GM12878 (cell line): ENCODE results near the gene USP35. TPM values are rescaled to one million over a fixed set of nuclear protein-coding genes. Genes with fewer than 3 reads are reported as not detected.

Experiments used
- ATAC-seq: fragments of 200-7000 bp; cut with Tn5 transposase; 3 replicates; pipeline ENCODE4 v1.9.1; 2020; ENCODE audit warnings: mild to moderate bottlenecking, moderate library complexity
- BruUV-seq: library from RNA; stranded (reverse); fragments of 400-500 nt; replicated peaks from 2 replicates; lab custom pipeline; 2021; lab: Mats Ljungman, UMichigan
- CTCF ChIA-PET: fragments of 300-600 bp; sonication (Branson Sonifier 250); formaldehyde crosslinking; extraction: SDS; loops from one replicate; lab custom pipeline; 2021; ENCODE audit warnings: inconsistent platforms; lab: Yijun Ruan, JAX
- POLR2A ChIA-PET: fragments of 350-600 bp; formaldehyde crosslinking; extraction: SDS; loops from one replicate; lab custom pipeline; 2021; ENCODE audit warnings: inconsistent platforms; lab: Charles Lee
- RAD21 ChIA-PET: fragments of 300-600 bp; sonication (Branson Sonifier 250); formaldehyde crosslinking; loops from one replicate; lab custom pipeline; 2023; ENCODE audit warnings: antibody characterized with exemption; ENCODE audit not compliant: unreplicated experiment; lab: Charles Lee
- SMC1A ChIA-PET: fragments of 300-600 bp; sonication (Branson Sonifier 250); formaldehyde crosslinking; loops from one replicate; lab custom pipeline; 2023; ENCODE audit not compliant: unreplicated experiment, uncharacterized antibody; lab: Charles Lee
- DNase-seq: peaks from one replicate; pipeline ENCODE4 v3.0.0-alpha.2; 2011; ENCODE audit warnings: low read depth, low spot score
- FAIRE-seq: peaks from 3 replicates; lab custom pipeline; 2011; peaks lifted over from hg19 to GRCh38; lab: Jason Lieb, UNC
- H2AFZ ChIP-seq: 2 replicates; pipeline ENCODE4 v1.6.0; 2011; ENCODE audit warnings: low read depth, low read length, control low read depth; ENCODE audit not compliant: control insufficient read depth
- H3K27ac ChIP-seq: 2 replicates; pipeline ENCODE4 v1.5.1; 2011; ENCODE audit warnings: control low read depth; ENCODE audit not compliant: control insufficient read depth, insufficient read depth
- H3K27me3 ChIP-seq, 2 experiments: replicated peaks in 1 of 2; 2 replicates each; pipeline versions ENCODE4 v1.6.0 to v1.6.1; 2011; ENCODE audit warnings: low read length in 1 of 2; ENCODE audit not compliant: control insufficient read depth in 2 of 2, insufficient read depth in 2 of 2
- H3K36me3 ChIP-seq, 2 experiments: 2 replicates each; pipeline ENCODE4 v1.5.1; 2011; ENCODE audit warnings: low read length in 1 of 2; ENCODE audit not compliant: control insufficient read depth in 2 of 2, insufficient read depth in 2 of 2
- H3K4me1 ChIP-seq: 2 replicates; pipeline ENCODE4 v1.6.1; 2011; ENCODE audit warnings: mild to moderate bottlenecking, low read length, moderate library complexity, mixed read lengths; ENCODE audit not compliant: control insufficient read depth, insufficient read depth
- H3K4me2 ChIP-seq: 2 replicates; pipeline ENCODE4 v1.6.0; 2011; ENCODE audit warnings: control low read depth; ENCODE audit not compliant: control insufficient read depth, insufficient read depth
- H3K4me3 ChIP-seq: fragments of 200-600 bp; sonication (generic); 2 replicates; pipeline ENCODE4 v1.5.1; 2016
- H3K79me2 ChIP-seq: 2 replicates; pipeline ENCODE4 v1.6.0; 2011; ENCODE audit warnings: low read length; ENCODE audit not compliant: control insufficient read depth, insufficient read depth
- H3K9ac ChIP-seq: 2 replicates; pipeline ENCODE4 v1.8.0; 2011; ENCODE audit warnings: low read length, control low read depth, mixed read lengths; ENCODE audit not compliant: control insufficient read depth, insufficient read depth
- H3K9me3 ChIP-seq: replicated peaks from 3 replicates; pipeline ENCODE4 v1.5.1; 2011; ENCODE audit warnings: mild to moderate bottlenecking, low read length; ENCODE audit not compliant: control insufficient read depth, insufficient read depth
- H4K20me1 ChIP-seq: 2 replicates; pipeline ENCODE4 v1.6.0; 2011; ENCODE audit not compliant: control insufficient read depth, insufficient read depth
- WGBS: methylation state at CpG from one replicate; pipeline ENCODE4 v1.1.6; 2016; ENCODE audit warnings: low lambda C conversion rate; ENCODE audit not compliant: insufficient replicate concordance, insufficient coverage; ENCODE audit errors: missing lambda C conversion rate; 5-methylcytosine and 5-hydroxymethylcytosine counted together
- in situ Hi-C: fragments of 300-500 bp; cut with MboI; formaldehyde crosslinking; loops from 9 replicates; pipeline ENCODE4 v1.14.3; 2018; ENCODE audit warnings: mixed read lengths
- intact Hi-C: fragments of 100-400 bp; cut with micrococcal nuclease; formaldehyde crosslinking; loops from one replicate; pipeline ENCODE4 v1.14.2; 2022; ENCODE audit not compliant: unreplicated experiment
- polyA plus RNA-seq, 11 experiments: library from polyadenylated mRNA; depleted of rRNA in 4 of 11; unstranded in 6 of 11; stranded (reverse) in 5 of 11; fragments of >200 nt; fragmentation: Nextera tagmentation in 4 of 11; fragmentation: Illumina TruSeq in 1 of 11; extraction: Ambion mirVana in 4 of 11; extraction: Trizol in 1 of 11; gene quantifications; 1 replicate in 1 of 11; 2 replicates in 10 of 11; pipeline versions ENCODE4 v1.2.1 to v1.2.3, GENCODE V29; 2011 to 2016; ENCODE audit warnings: inconsistent platforms in 2 of 11, missing spikeins in 2 of 11, low read depth in 1 of 11
- total RNA-seq, 4 experiments: library from RNA; depleted of rRNA in 3 of 4; stranded (reverse); fragments of >200 nt in 3 of 4; fragmentation: Illumina TruSeq in 1 of 4; extraction: Trizol in 1 of 4; gene quantifications; 2 replicates each; pipeline versions ENCODE4 v1.2.1 to v1.2.3, GENCODE V29; 2013 to 2021
- TF ChIP-seq, protein P1 (sequence below): fragments of 450-650 bp; IDR thresholded peaks from 2 replicates; pipeline ENCODE4 v1.6.1; 2017; ENCODE audit warnings: mild to moderate bottlenecking, moderate library complexity
- TF ChIP-seq, protein P2 (sequence below): fragments of 450-650 bp; IDR thresholded peaks from 2 replicates; pipeline ENCODE4 v1.6.1; 2016; ENCODE audit warnings: mild to moderate bottlenecking

USP35 gene
- total and polyA plus RNA-seq, 10 of the 15 experiments (the other 5 are each of a cell fraction or from before 2014, with no cell fraction given): 0.13 to 6.4 (median 3.1) TPM; not detected in 1

DNA sequence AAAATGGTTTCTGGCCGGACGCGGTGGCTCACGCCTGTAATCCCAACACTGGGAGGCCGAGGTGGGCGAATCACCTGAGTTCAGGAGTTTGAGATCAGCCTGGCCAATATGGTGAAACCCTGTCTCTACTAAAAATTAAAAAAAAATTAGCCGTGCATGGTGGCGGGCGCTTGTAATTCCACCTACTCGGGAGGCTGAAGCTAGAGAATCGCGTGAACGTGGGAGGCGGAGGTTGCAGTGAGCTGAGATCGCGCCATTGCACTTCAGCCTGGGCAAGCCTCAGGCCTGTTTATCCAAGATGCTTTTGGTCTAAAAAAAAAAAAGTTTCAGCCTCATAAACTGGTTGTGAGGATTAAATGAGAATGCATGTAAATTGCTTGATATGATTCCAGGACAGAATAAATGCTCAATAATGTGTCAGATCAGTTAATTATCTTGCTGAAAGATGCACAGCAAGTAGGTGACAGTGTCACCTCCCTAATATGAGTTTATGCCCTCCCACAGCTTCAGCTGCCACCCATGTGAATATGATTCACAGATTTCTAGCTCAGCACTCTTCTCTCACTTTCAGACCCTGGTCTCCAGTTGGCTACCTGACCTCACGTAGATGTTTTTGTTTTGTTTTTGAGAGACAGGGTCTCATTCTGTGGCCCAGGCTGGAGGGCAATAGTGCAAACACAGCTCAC lies 48.2 kb upstream of the USP35 start:
- ChIA-PET SMC1A (interaction anchor here (1.0 to 3.8 kb wide), 5 partner anchors 10 to 392 kb away, joined by 3 to 21 read pairs (median 6); partner anchors contain the start of genes KCTD21, NDUFC2 and USP35), POLR2A (interaction anchor here (1.7 to 2.2 kb wide), 3 partner anchors 45 to 61 kb away, joined by 3 to 8 read pairs (median 7); partner anchors contain the start of genes KCTD21, NDUFC2 and USP35), RAD21 (interaction anchor here (0.6 to 1.9 kb wide), 3 partner anchors 48 to 62 kb away, joined by 3 to 8 read pairs (median 5); partner anchors contain the start of genes KCTD21, NDUFC2 and USP35), CTCF (interaction anchor here (0.7 to 1.9 kb wide), 4 partner anchors 9 to 424 kb away, joined by 3 to 6 read pairs (median 3); no protein-coding TSS in a partner anchor)
- DNase-seq (no peak), ATAC-seq (no peak), FAIRE-seq (no peak)
- Histone ChIP-seq H3K79me2 (peaks cover 31% of the 10 kb centered on the region), H3K36me3 (peaks cover 0 to 4% of the 10 kb centered on the region in 2 experiments; a peak in 1 of 4 replicates), H3K4me2 (peak overlapping the region; percentile 75), H3K4me1 (peaks cover 11% of the 10 kb centered on the region), H2AFZ (no peak overlapping the region), H3K27me3 (no peaks in the 10 kb centered on the region), H3K9ac (peak overlapping the region; percentile 79), H4K20me1 (no peaks in the 10 kb centered on the region), H3K27ac (no peak overlapping the region), H3K9me3 (no peaks in the 10 kb centered on the region; the same call in 2 of the 3 replicates), H3K4me3 (peak overlapping the region; percentile 31; the same call in 1 of the 2 replicates)
- WGBS: 88% methylated on average over 17 of the region's 17 CpGs
- in situ Hi-C loops (no loop called here), intact Hi-C loops (no loop called here)
- TF ChIP-seq, protein P1, sequence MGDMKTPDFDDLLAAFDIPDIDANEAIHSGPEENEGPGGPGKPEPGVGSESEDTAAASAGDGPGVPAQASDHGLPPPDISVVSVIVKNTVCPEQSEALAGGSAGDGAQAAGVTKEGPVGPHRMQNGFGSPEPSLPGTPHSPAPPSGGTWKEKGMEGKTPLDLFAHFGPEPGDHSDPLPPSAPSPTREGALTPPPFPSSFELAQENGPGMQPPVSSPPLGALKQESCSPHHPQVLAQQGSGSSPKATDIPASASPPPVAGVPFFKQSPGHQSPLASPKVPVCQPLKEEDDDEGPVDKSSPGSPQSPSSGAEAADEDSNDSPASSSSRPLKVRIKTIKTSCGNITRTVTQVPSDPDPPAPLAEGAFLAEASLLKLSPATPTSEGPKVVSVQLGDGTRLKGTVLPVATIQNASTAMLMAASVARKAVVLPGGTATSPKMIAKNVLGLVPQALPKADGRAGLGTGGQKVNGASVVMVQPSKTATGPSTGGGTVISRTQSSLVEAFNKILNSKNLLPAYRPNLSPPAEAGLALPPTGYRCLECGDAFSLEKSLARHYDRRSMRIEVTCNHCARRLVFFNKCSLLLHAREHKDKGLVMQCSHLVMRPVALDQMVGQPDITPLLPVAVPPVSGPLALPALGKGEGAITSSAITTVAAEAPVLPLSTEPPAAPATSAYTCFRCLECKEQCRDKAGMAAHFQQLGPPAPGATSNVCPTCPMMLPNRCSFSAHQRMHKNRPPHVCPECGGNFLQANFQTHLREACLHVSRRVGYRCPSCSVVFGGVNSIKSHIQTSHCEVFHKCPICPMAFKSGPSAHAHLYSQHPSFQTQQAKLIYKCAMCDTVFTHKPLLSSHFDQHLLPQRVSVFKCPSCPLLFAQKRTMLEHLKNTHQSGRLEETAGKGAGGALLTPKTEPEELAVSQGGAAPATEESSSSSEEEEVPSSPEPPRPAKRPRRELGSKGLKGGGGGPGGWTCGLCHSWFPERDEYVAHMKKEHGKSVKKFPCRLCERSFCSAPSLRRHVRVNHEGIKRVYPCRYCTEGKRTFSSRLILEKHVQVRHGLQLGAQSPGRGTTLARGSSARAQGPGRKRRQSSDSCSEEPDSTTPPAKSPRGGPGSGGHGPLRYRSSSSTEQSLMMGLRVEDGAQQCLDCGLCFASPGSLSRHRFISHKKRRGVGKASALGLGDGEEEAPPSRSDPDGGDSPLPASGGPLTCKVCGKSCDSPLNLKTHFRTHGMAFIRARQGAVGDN: no peak
- TF ChIP-seq, protein P2, sequence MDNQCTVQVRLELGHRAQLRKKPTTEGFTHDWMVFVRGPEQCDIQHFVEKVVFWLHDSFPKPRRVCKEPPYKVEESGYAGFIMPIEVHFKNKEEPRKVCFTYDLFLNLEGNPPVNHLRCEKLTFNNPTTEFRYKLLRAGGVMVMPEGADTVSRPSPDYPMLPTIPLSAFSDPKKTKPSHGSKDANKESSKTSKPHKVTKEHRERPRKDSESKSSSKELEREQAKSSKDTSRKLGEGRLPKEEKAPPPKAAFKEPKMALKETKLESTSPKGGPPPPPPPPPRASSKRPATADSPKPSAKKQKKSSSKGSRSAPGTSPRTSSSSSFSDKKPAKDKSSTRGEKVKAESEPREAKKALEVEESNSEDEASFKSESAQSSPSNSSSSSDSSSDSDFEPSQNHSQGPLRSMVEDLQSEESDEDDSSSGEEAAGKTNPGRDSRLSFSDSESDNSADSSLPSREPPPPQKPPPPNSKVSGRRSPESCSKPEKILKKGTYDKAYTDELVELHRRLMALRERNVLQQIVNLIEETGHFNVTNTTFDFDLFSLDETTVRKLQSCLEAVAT: peak; percentile 63; the same call in 1 of the 2 replicates
- no TSS peak for BruUV-seq
